NCI-H2029 (cell line): ENCODE data around the gene SEC16B.
"Not testable (repeated sequence)": the region's sequence is repeated elsewhere in the genome, so short reads cannot be mapped to it uniquely, and the experiment has no call there.

Experiments used
- DNase-seq: peaks from one replicate; lab custom pipeline; 2025; lab: John Stamatoyannopoulos, UW

The SEC16B gene, protein sequence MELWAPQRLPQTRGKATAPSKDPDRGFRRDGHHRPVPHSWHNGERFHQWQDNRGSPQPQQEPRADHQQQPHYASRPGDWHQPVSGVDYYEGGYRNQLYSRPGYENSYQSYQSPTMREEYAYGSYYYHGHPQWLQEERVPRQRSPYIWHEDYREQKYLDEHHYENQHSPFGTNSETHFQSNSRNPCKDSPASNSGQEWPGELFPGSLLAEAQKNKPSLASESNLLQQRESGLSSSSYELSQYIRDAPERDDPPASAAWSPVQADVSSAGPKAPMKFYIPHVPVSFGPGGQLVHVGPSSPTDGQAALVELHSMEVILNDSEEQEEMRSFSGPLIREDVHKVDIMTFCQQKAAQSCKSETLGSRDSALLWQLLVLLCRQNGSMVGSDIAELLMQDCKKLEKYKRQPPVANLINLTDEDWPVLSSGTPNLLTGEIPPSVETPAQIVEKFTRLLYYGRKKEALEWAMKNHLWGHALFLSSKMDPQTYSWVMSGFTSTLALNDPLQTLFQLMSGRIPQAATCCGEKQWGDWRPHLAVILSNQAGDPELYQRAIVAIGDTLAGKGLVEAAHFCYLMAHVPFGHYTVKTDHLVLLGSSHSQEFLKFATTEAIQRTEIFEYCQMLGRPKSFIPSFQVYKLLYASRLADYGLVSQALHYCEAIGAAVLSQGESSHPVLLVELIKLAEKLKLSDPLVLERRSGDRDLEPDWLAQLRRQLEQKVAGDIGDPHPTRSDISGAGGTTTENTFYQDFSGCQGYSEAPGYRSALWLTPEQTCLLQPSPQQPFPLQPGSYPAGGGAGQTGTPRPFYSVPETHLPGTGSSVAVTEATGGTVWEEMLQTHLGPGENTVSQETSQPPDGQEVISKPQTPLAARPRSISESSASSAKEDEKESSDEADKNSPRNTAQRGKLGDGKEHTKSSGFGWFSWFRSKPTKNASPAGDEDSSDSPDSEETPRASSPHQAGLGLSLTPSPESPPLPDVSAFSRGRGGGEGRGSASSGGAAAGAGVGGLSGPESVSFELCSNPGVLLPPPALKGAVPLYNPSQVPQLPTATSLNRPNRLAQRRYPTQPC

DNA sequence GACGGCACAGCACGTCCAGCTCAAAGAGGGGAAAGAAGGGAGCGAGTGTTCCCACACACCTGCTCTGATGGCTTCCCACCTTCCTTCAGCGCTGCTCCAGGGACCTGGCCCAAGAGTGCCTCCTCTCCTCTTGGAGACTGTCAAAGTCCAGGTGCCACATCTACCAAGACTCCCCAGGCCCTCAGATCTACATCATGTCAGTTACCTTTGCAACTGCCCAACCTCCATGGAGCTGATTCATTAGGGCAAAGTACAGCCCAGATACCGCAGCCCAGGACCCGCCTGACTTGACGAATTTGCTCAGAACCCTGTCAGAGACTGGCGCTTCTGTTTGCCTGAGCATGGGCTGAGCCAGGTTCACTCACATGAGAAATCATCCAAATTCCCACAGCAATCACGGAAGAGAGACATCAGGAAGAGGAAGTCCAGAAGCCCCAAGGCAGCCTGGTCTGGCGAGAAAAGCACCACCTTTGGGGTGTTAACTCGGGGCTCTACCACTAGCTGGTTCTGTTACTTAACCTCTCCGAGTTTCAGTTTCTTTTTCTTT lies at the start of gene SEC16B:
Gene SEC16B, minus strand, starts transcription at position 234 of the 547 bp plus-strand sequence. CDS start 2,077 bp downstream, outside the sequence.
- DNase-seq: no peak

DNA sequence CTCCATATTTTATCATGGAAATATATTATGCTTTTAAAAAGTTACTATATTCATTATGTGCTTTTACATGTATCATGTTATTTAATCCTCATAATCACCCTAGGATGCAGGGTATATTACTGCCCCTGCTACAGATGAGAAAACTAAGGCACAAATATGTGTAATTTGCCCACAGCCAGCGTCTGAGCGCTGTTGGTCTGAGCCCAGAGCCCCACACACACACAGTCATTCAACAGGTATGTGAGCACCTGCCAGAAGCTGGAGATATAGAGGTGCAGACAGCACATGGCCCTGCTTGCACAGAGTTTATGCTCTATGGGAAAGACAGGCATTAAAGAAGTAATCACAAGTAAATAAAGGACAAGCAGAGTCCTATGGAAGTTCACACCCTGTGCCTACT lies 49.8 kb upstream of the SEC16B start:
- DNase-seq: no peak

DNA sequence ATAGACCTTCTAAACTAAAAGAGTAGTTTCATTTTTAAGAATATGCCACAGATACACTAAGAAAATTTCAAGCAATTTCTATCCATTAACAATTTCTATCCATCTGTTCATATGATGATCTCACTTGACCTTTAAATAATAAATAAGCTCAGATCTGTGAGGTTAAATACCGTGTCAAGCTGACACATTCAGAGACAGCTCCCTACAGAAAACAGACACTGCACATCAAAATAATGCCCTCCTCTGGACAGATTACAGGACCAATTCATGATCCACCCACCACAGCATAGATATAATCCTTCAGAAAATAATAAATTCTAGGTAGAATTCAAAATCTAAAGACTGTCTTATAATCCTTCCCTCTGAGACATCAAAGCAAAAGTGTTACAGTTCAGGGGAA lies 49.4 kb upstream of the SEC16B start:
- no peak for DNase-seq

DNA sequence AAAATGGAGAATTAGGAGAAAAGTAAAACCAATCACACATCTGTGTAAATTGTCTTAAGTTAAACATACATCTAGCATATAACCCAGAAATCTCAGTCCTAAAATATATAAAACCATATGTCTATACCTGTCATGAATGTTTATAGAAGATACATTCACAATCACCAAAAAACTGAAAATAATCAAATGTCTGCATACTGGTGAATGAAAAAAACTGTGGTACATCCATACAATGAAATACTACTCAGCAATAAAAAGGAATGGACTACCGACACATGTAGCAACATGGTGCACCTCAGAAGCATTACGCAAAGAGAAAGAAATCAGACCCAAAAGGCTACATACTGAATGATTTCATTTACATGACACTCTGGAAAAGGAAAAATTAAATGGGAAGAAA lies 47.7 kb upstream of the SEC16B start:
- no peak for DNase-seq

DNA sequence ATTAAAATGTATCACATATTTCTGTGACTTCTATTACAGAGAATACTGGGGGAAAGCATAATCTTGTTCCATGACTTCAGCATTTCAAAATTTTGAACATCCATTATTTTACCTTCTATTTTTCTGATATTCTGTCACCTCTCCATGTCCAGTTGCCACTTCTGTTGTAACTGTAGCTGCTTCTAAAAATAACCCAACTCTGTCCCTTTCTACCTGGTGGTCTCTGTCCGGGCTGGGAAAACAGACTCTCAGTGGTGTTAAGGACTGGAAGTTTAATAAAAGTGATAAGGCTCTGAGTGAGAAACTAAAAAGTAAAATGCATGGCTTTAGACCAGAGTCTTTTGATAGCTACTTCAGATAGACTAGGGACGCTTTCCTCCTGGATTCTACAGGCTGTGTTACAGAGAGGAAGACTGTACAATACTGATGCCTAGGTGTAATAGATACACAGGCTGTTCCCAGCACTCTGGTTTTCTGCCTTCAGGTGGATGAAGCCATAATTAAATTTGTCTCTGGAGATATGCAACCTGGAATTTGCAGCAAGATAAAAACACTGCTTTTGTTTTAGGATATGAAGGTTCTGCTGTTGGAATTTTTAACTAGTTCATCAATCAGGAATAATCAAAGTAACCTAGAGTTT lies 42.1 kb upstream of the SEC16B start:
- no peak for DNase-seq

DNA sequence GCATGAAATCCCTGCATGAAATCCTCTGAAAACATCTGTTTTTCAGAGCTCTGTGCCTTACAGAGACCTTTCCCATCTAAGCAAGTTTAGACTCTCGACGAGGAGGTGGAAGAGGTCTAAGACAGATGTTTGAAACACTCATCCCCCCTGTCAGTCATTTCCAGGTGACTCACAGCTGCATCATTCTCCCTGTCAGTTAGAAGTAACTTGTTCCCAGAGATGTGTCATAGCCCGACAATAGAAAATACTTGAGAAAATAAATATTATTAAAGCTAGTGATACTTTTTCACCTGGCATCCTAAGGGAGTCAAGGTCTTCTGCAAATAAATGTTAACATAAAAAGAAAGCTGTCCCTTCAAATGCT lies 41.6 kb upstream of the SEC16B start:
- DNase-seq: no peak

DNA sequence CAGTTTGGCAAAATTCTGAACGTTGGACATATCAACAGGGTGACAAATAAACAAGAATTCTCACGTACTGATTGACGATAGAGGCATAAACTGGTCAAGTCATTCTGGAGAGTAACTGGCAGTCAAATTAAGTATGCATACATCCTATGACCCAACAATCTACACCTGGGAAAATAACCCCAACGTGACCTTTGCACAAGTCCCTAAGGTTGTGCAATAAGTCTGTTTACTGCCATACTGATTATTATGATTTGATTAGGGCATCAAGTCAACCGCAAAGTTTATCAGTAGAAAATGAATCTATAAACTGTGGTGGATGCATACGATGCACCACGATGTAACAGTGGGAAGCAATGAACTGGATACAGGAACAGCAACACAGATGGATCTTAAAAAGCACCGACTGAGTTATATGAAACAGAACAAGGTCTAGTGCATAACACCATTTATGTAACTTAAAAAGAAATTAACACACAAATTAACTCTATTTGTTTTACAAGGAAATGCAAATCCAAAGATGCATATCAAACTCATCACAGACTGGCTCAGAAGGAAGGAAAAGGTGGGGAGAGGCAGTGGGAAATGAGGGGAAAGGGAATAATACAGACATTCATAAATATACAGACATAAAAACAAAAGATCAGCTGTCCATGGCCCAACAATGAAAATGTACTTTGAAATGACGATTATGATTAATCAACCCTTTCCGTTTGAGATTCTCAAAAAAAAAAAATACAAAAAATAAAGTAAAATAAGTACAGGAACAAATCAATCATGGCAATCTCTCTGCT lies 41.0 kb upstream of the SEC16B start:
- DNase-seq: no peak

DNA sequence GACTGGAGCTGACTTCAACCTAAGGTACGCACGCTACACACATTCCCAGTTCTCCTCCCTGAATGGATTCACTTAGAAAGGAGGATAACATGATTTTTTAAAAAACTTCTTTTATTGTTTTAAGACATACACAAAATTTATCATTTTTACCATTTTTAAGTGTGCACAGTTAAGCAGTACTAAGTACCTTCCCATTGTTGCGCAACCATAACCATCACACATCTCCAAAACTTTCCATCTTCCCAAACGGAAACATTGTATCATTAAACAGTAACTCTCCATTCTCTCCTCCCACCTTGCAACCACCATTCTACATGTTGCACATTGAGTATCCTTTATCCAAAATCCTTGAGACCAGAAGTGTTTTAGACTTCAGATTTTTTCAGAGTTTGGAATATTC lies 36.2 kb upstream of the SEC16B start:
- DNase-seq: no peak

DNA sequence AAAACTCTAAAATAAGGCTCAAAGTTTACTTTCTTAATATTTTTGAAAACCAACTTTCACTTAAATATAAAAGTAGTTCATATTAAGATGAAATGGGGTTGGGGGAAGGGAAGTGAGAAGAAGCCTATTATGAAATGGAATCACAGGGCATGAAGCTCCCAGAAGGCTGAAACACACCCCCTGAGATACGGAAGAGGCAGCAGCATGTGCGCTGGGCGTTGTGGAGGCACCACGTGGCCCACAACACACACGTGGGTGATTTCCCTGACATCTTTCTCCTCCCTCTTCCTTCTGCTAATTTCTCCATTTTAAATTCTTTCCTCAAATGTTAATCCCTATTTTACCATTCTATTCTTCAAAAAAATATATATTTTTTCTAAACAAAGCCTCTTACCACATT lies 35.6 kb upstream of the SEC16B start:
- no peak for DNase-seq

DNA sequence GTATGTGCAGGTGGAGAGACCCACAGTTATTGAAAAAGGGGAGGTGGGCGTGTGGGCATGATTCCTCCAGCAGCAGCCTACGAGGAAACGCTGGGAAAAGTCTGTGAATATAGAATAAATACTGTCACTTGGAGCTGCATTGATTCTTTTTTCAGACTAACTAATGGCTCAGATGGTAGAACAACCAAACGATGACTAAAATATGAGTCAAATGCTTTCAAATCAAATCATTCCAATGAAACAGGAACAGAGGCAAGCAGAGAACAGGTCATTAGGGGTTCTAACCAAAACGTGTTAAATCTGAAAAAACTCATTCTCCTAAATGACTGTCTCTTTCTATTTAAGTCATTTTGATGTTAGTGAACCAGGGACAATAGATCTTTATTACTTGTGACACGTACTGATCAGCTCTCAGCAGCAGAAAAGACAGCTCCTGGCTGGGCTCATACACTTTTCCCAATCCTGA lies 35.1 kb upstream of the SEC16B start:
- no peak for DNase-seq

DNA sequence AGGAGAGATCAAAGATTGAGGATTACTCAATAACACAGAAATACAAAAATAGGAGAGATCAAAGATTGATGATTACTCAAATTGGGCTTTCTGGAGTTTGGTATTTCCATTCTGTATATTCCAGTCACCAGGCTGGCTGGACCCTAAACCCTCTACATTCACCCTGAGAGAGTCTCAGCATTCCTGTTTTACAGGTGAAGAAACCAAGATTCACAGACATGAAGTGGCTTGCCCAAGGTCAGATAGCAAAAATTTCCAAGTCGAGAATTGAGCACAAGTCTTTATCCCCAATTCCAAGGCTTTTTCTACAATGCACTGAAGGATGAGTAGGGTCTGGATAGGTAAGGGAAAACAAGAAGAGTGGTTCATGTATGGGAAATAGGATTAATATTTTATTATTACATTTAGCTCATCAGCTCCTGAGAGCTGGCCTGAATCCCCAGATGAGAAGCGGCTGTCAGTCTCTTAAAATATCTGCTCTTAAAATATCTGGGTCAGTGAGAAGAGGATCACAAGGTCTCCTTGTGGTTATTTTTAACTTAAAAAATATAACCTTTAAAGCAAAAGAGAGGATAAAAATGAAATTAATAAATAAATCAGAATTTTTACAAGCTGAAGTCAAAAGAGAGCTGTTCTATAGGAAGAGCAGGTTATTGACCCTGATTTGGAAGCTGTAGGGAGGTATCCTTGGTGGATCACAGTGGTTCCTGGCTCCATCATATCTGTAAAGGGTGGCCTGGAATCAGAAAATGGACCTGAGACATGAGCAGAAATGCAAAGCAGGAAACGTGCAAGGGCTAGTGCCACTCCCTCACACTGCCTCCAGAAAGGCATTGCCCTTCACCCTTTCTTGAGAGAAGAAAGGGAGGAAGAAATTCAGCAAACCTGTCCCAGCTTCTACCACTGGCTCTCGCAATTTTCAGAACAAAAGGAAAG lies 29.1 kb upstream of the SEC16B start:
- no peak for DNase-seq

DNA sequence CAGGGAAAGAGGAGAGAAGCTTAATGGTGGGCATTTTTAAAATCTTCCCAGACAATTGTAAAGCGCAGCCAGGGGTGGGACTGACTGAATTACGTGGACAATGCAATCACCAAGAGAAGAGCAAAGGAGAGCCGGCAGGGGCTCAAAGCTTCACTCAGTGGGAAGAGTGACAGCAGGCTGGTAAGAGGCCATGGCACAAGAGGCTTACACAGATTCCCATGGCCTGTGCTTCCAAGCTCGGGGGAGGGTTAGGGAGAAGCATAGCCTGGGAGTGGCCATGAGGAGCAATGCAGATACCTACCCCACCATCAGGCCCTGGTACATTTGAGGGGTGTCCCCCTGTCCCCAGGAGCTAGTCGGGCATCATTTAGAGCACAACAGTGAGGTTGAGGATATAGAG lies 27.1 kb upstream of the SEC16B start:
- no peak for DNase-seq

DNA sequence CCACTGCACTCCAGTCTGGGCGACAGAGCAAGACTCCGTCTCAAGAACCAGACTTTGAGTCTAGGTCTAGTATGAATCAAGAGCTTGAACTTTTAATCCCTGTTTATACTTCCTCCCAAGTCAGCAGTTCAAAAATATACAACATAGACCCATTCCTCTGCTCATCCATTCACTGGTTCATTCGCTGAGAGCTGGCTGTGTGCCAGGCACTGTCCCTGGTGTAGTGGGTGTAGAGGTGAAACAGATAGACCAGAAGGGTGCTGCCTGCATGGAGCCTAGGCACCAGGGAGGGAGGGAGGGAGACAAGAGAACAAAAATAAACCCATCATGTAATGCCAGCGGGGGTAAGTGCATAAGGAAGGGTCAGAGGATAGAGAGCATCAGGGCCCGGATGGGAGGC lies 25.5 kb upstream of the SEC16B start:
- no peak for DNase-seq

DNA sequence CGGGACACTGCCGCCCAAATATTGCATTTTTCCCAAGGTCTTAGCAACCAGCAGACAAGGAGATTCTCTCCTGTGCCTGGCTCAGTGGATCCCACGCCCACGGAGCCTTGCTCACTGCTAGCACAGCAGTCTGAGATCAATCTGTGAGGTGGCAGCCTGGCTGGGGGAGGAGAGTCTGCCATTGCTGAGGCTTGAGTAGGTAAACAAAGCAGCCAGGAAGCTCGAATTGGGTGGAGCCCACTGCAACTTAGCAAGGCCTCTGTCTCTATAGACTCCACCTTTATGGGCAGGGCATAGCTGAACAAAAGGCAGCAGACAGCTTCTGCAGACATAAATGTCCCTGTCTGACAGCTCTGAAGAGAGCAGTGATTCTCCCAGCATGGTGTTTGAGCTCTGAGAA lies 16.4 kb upstream of the SEC16B start:
- DNase-seq: not testable (repeated sequence)

DNA sequence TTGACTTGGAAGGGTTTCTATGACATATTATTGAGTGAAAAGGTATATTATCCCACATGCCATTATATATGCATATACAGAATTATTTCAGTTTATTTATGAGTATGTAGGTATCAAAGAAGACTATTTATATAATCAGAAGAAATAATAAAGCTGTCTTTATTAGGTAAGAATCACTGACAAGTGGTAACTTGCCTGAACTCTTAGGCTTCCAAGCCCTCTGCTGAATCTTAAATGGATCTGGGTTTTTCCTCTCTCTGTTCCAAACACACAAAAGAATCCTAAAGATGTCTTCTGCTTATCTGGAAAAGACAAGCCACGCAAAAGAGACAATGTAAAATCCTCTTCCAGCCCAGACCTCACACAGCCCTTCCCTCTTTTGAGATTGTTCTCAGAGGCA lies 14.9 kb upstream of the SEC16B start:
- no peak for DNase-seq

DNA sequence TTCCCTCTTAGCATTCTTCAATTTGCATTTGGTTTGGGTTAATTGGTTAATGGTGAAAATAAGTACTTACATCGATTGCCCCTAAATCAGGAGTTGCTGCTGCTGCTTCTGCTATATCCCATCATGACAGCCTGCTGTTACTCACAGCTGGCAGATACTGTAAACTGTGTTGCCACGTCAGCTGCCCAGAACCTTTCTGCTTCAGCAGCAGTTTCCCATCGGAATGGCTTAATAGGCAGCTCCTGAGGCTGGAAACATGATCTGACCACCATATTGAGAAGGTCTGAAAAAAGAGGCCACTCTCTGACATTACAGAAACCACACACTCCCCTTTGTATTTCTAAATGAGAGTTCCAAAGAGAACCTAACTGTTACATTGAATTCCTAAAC lies 14.3 kb upstream of the SEC16B start:
- DNase-seq: no peak

DNA sequence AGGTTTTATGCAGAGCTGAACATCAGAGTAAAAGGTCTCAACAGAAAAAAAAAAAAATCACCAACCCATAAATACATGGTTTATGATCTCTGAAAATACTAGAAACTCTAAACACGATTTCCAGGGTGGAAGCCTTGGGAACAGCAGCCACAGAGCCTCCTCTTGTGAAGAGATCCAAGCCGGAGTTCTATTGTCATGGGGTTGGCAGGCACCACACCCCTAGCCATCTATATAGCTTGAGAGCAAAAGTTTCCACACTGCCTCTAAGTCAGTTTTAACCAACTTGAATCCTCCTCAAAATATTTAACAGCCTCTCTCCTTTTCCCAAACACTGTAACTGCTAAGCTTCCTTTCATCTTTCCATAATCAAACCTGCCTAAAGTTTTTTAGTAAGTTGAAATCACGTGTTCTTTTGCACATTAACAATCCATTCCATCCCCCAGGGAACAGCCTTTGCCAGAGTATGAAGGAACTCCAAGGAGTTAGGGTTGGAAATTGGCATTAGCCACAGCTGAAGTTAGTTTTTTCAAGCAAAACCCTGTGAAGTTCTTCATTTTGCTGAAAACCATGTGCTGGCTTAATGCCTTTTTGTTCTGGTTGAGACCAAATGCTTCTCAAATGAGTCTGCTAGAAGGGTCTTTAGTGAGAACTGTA lies 13.8 kb upstream of the SEC16B start:
- DNase-seq: no peak

DNA sequence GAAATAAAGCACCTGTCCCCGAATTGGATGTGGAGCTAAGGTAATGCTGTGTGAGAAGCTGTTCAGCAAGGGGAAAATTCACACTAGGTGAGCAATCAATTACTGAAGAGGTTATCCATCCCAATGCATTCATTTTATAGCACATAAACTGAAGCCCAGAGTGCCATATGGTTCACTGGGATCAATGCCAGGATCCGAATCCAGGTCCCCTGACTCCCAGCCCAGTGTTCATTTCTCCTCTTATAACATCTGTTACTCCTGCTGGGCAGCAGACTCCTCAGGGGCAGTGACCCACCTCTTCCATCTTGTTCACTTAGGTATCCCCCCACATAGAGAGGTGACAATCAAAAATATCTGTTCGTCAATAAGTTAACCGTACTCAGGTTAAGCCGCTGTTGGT lies 13.2 kb upstream of the SEC16B start:
- DNase-seq: no peak

DNA sequence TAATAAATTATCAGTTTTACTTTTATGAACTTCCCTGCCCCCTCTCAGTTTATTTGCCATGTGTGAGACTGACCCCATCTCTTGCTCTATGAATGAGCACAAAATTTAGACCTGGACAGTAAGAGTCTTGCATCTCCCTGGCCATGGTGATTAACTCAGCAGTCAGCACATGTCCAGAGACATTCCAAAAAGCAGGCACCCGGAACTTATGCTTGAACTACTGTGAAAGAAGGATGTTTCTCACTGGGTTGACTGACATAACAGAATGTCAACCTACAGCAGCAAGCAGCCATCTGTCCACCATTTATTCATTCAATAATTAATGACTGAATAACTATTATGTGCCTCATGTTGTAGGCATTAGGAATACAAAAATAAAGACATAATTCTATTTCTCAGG lies 11.3 kb upstream of the SEC16B start:
- no peak for DNase-seq

DNA sequence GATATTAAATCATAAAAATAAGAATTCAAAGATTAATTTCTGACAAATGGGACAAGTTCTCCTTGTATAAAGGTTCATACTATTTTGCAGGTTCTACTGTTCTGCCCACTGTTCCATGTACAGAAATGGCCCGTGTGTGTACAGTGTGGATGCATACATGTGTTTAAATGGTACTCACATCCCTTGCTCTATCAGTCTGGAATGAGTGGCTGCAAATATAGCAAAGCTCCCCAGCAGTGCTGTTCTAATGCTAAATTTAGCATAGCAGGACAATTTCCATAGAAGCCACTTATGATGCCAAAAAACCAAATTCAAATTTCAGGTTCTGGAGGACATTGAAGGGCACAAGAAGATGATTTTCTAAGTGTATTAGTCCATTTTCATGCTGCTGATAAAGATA lies 9.4 kb upstream of the SEC16B start:
- DNase-seq: no peak
